ENCODE measurements around the gene ZBTB17.

The ZBTB17 gene

GRCh38 chr1:15958111-15958510 lies 17.8 kb downstream of the ZBTB17 start:
- TF ChIP-seq CTCF (conservative IDR thresholded peaks at IDR 0.05) = no peak
- peak overlapping the region; percentile 69 for H3K27ac ChIP-seq

GRCh38 chr1:15957221-15958095 lies 18.4 kb downstream of the ZBTB17 start:
- H3K27ac ChIP-seq = peak overlapping the region; percentile 69
- TF ChIP-seq CTCF (conservative IDR thresholded peaks at IDR 0.05) = peak; percentile 65

- no peak overlapping the region; the same call in 1 of the 2 replicates for H3K27ac ChIP-seq
- no peak for TF ChIP-seq CTCF (conservative IDR thresholded peaks at IDR 0.05)
Observed at GRCh38 chr1:15956150-15956549, 19.8 kb downstream of the ZBTB17 start.

- no peak for TF ChIP-seq CTCF (conservative IDR thresholded peaks at IDR 0.05)
- no peak overlapping the region for H3K27ac ChIP-seq
Observed at GRCh38 chr1:15955552-15955951, 20.3 kb downstream of the ZBTB17 start.

- no peak overlapping the region for H3K27ac ChIP-seq
- TF ChIP-seq CTCF (conservative IDR thresholded peaks at IDR 0.05) = no peak
Observed at GRCh38 chr1:15954316-15954715, 21.6 kb downstream of the ZBTB17 start.

GRCh38 chr1:15953791-15954241 lies 22.1 kb downstream of the ZBTB17 start:
- TF ChIP-seq CTCF (conservative IDR thresholded peaks at IDR 0.05) = no peak
- no peak overlapping the region for H3K27ac ChIP-seq

- TF ChIP-seq CTCF (conservative IDR thresholded peaks at IDR 0.05) = no peak
- no peak overlapping the region for H3K27ac ChIP-seq
Observed at GRCh38 chr1:15953294-15953771, 22.6 kb downstream of the ZBTB17 start.
